Sigmoid colon (tissue), 7 donors: Measurements from ENCODE around the gene PVALEF. TPM values are rescaled to one million over a fixed set of nuclear protein-coding genes. Genes with fewer than 3 reads are reported as not detected.

ENCODE experiments used
- DNase-seq: peaks from one replicate; pipeline ENCODE4 v3.0.0-alpha.2; 2019
- H3K27ac ChIP-seq, 4 donors: fragments of 200-600 bp; sonication (generic); one replicate each; pipeline ENCODE4 v1.5.1; 2016 to 2019; ENCODE audit warnings: mild to moderate bottlenecking in 1 of 4
- H3K27me3 ChIP-seq, 3 donors: fragments of 200-600 bp; sonication (generic); one replicate each; pipeline ENCODE4 v1.5.1; 2019; ENCODE audit warnings: mild to moderate bottlenecking in 1 of 3
- H3K36me3 ChIP-seq, 4 donors: fragments of 200-600 bp; sonication (generic); one replicate each; pipeline ENCODE4 v1.5.1; 2016 to 2019
- H3K4me1 ChIP-seq, 4 donors: fragments of 200-600 bp; sonication (generic); one replicate each; pipeline ENCODE4 v1.5.1; 2017 to 2019
- H3K4me3 ChIP-seq, 4 donors: fragments of 200-600 bp; sonication (generic); one replicate each; pipeline ENCODE4 v1.5.1; 2017 to 2019; ENCODE audit warnings: mild to moderate bottlenecking in 2 of 4, moderate library complexity in 1 of 4
- H3K9me3 ChIP-seq, 4 donors: fragments of 200-600 bp in 3 of 4; sonication (generic) in 3 of 4; one replicate each; pipeline versions ENCODE4 v1.5.1 to v1.6.1; 2013 to 2019
- EP300 ChIP-seq, 4 donors: sonication (generic); formaldehyde crosslinking; IDR thresholded peaks; one replicate each; pipeline ENCODE4 v1.6.1; 2017; ENCODE audit warnings: antibody characterized with exemption in 4 of 4
- POLR2A ChIP-seq, 2 donors: fragments of 450-650 bp; IDR thresholded peaks; one replicate each; pipeline ENCODE4 v1.6.1; 2016; ENCODE audit warnings: antibody characterized with exemption in 2 of 2, mild to moderate bottlenecking in 2 of 2, moderate library complexity in 2 of 2
- POLR2AphosphoS5 ChIP-seq, 4 donors: sonication (generic); formaldehyde crosslinking; IDR thresholded peaks; one replicate each; pipeline ENCODE4 v1.6.1; 2017; ENCODE audit warnings: antibody characterized with exemption in 4 of 4
- WGBS, 2 donors: extraction: QIAGEN DNeasy Blood & Tissue Kit; methylation state at CpG; one replicate each; pipeline ENCODE4 v1.1.7; 2013; 5-methylcytosine and 5-hydroxymethylcytosine counted together
- intact Hi-C: fragments of 100-400 bp; cut with DNase I; formaldehyde crosslinking; loops from one replicate; pipeline ENCODE4 v1.15.1; 2023
- polyA plus RNA-seq, 3 donors: library from polyadenylated mRNA; stranded (reverse); fragments of 200-250 nt; gene quantifications; one replicate each; pipeline ENCODE4 v1.2.3, GENCODE V29; 2013
- total RNA-seq, 4 donors: library from RNA; depleted of rRNA; stranded (reverse); fragments of >200 nt; gene quantifications; one replicate each; pipeline ENCODE4 v1.1.0, GENCODE V29; 2016
- TF ChIP-seq, protein P1 (sequence below), 4 experiments: fragments of 450-650 bp in 3 of 4; fragments of 200-600 bp in 1 of 4; IDR thresholded peaks; one replicate each; pipeline ENCODE4 v1.5.1; 2016 to 2019; ENCODE audit warnings: antibody characterized with exemption in 4 of 4, mild to moderate bottlenecking in 3 of 4, moderate library complexity in 2 of 4
- donor health status: healthy with polysubstance abuse.
- donor health status: Bipolar disorder and iron deficiency.
- donor health status: healthy.

Gene PVALEF
- total and polyA plus RNA-seq, 7 donors, result not detected

DNA sequence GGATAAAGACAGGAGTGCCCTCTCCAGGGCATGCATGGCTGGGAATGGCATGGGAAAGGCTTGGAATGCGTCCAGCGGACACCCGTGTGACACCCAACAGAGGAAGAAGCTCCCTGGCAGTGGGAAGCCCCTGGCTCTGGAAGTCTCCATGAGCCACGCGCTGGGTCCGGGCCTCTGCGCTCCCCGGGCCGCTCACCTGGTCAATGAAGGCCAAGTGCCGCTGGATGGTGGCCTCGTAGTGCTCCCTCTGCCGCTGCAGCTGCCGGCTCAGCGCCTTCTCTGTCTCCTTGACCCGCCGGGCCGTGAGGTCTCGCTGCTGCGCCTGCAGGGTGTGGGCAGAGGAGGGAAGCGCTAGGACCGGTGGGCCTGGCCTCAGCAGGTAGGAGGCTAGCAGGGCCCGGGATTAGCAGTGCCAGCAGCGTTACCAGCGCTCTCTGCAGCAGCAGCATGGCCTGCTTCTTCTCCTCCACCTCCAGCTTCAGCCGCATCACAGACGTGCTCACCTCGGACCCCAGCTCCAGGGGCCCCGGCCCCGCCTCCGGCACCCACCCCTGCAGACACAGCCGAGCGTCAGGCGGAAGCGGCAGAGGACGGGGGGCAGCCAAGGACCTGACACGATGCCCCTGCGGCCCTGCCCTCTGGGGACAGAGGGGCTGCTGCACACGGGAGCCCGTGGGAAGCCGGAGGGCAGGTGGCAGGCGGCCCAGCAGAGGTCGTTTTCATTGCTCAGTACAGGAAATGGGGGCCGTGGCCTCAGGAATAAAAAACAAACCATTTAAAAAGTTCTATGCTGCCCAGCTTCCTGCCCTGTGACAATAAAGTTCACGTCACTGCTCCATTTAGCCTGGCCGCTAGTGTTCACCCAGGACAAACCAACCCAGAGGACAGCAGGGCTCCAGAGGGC lies 31.4 kb downstream of the PVALEF start:
- intact Hi-C loops, result no loop called here
- TF ChIP-seq POLR2AphosphoS5 (IDR thresholded peaks at IDR 0.05) (no peak), EP300 (IDR thresholded peaks at IDR 0.05) (no peak), POLR2A (IDR thresholded peaks at IDR 0.05) (no peak)
- TF ChIP-seq, protein P1, sequence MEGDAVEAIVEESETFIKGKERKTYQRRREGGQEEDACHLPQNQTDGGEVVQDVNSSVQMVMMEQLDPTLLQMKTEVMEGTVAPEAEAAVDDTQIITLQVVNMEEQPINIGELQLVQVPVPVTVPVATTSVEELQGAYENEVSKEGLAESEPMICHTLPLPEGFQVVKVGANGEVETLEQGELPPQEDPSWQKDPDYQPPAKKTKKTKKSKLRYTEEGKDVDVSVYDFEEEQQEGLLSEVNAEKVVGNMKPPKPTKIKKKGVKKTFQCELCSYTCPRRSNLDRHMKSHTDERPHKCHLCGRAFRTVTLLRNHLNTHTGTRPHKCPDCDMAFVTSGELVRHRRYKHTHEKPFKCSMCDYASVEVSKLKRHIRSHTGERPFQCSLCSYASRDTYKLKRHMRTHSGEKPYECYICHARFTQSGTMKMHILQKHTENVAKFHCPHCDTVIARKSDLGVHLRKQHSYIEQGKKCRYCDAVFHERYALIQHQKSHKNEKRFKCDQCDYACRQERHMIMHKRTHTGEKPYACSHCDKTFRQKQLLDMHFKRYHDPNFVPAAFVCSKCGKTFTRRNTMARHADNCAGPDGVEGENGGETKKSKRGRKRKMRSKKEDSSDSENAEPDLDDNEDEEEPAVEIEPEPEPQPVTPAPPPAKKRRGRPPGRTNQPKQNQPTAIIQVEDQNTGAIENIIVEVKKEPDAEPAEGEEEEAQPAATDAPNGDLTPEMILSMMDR (IDR thresholded peaks at IDR 0.05), result no peak
- 90 to 92% methylated on average over 45 of the region's 45 CpGs for WGBS, 2 donors
- H3K9me3 ChIP-seq, result no peaks in the 10 kb centered on the region
- peaks cover 0 to 28% (median 0%) of the 10 kb centered on the region in 4 donors for H3K4me1 ChIP-seq
- no peak overlapping the region for H3K27ac ChIP-seq
- no peak for DNase-seq
- H3K4me3 ChIP-seq, result no peak overlapping the region
- no peaks in the 10 kb centered on the region for H3K27me3 ChIP-seq
- H3K36me3 ChIP-seq, result peaks cover 0 to 13% (median 0%) of the 10 kb centered on the region in 4 donors

- Histone ChIP-seq H3K4me3 (no peak overlapping the region), H3K4me1 (peaks cover 0 to 28% (median 0%) of the 10 kb centered on the region in 4 donors), H3K36me3 (peaks cover 0 to 16% (median 0%) of the 10 kb centered on the region in 4 donors), H3K27ac (no peak overlapping the region), H3K9me3 (no peaks in the 10 kb centered on the region), H3K27me3 (no peaks in the 10 kb centered on the region)
- 84 to 91% methylated on average over 14 of the region's 14 CpGs for WGBS, 2 donors
- DNase-seq, result no peak
- intact Hi-C loops, result no loop called here
- TF ChIP-seq, protein P1 (IDR thresholded peaks at IDR 0.05), result no peak
- TF ChIP-seq POLR2AphosphoS5 (IDR thresholded peaks at IDR 0.05) (no peak), POLR2A (IDR thresholded peaks at IDR 0.05) (no peak), EP300 (IDR thresholded peaks at IDR 0.05) (no peak)
These were observed 32.1 kb downstream of the PVALEF start for GRCh38 chr17:81197409-81197795.

GRCh38 chr17:81197831-81198490 lies 32.7 kb downstream of the PVALEF start:
- intact Hi-C loops, result no loop called here
- Histone ChIP-seq H3K9me3 (no peaks in the 10 kb centered on the region), H3K4me1 (peaks cover 0 to 28% (median 0%) of the 10 kb centered on the region in 4 donors), H3K4me3 (no peak overlapping the region), H3K36me3 (peaks cover 0 to 20% (median 0%) of the 10 kb centered on the region in 4 donors), H3K27ac (no peak overlapping the region), H3K27me3 (no peaks in the 10 kb centered on the region)
- no peak for DNase-seq
- 90 to 96% methylated on average over 21 of the region's 21 CpGs for WGBS, 2 donors
- TF ChIP-seq EP300 (IDR thresholded peaks at IDR 0.05), result no peak
- no peak for TF ChIP-seq POLR2A (IDR thresholded peaks at IDR 0.05)
- no peak for TF ChIP-seq POLR2AphosphoS5 (IDR thresholded peaks at IDR 0.05)
- TF ChIP-seq, protein P1 (IDR thresholded peaks at IDR 0.05), result no peak

GRCh38 chr17:81198826-81199481 lies 33.6 kb downstream of the PVALEF start:
- Histone ChIP-seq H3K9me3 (no peaks in the 10 kb centered on the region), H3K27ac (no peak overlapping the region), H3K36me3 (peaks cover 0 to 28% (median 0%) of the 10 kb centered on the region in 4 donors), H3K4me1 (peaks cover 0 to 28% (median 0%) of the 10 kb centered on the region in 4 donors), H3K4me3 (no peak overlapping the region), H3K27me3 (no peaks in the 10 kb centered on the region)
- TF ChIP-seq EP300 (IDR thresholded peaks at IDR 0.05) (no peak), POLR2AphosphoS5 (IDR thresholded peaks at IDR 0.05) (no peak), POLR2A (IDR thresholded peaks at IDR 0.05) (no peak)
- TF ChIP-seq, protein P1 (IDR thresholded peaks at IDR 0.05), result no peak
- DNase-seq, result no peak
- WGBS, 2 donors, result 93 to 94% methylated on average over 22 of the region's 22 CpGs
- intact Hi-C loops, result no loop called here
